Neural cell (in vitro differentiated cells): ENCODE measurements around the gene KCND2. TPM values are rescaled to one million over a fixed set of nuclear protein-coding genes. Genes with fewer than 3 reads are reported as not detected.

Experiments
- H2AFZ ChIP-seq: fragments of 200-600, 300-800 bp; sonication (generic), shearing (Covaris generic); 2 replicates; pipeline ENCODE4 v1.6.0; 2014; ENCODE audit warnings: low read depth, mild to moderate bottlenecking, antibody characterized with exemption, low read length, moderate library complexity
- H3F3A ChIP-seq: fragments of 200-600 bp; shearing (Covaris generic); 2 replicates; pipeline ENCODE4 v1.6.1; 2016; ENCODE audit warnings: mild to moderate bottlenecking, moderate library complexity, mixed read lengths, antibody characterized with exemption, low read length; ENCODE audit not compliant: insufficient read depth, poor library complexity, severe bottlenecking
- H3K27ac ChIP-seq: fragments of 200-600, 300-800 bp; sonication (generic), shearing (Covaris generic); 2 replicates; pipeline ENCODE4 v1.5.1; 2014; ENCODE audit warnings: mild to moderate bottlenecking, low read length, moderate library complexity
- H3K27me3 ChIP-seq: fragments of 300-800, 200-600 bp; sonication (generic), shearing (Covaris generic); 2 replicates; pipeline ENCODE4 v1.6.0; 2014; ENCODE audit warnings: mild to moderate bottlenecking, low read depth, low read length, moderate library complexity; ENCODE audit not compliant: insufficient read depth
- H3K36me3 ChIP-seq: fragments of 300-800, 200-600 bp; sonication (generic), shearing (Covaris generic); 2 replicates; pipeline ENCODE4 v1.5.1; 2014; ENCODE audit warnings: mild to moderate bottlenecking, antibody characterized with exemption, low read length, moderate library complexity; ENCODE audit not compliant: insufficient read depth
- H3K4me2 ChIP-seq: fragments of 300-800, 200-600 bp; sonication (generic), shearing (Covaris generic); 2 replicates; pipeline ENCODE4 v1.6.0; 2014; ENCODE audit warnings: mild to moderate bottlenecking, low read length
- H3K4me3 ChIP-seq: fragments of 300-800, 200-600 bp; sonication (generic), shearing (Covaris generic); 2 replicates; pipeline ENCODE4 v1.5.1; 2014; ENCODE audit warnings: mild to moderate bottlenecking, low read length, moderate library complexity
- H3K79me2 ChIP-seq: fragments of 200-600 bp; shearing (Covaris generic); replicated peaks from 2 replicates; pipeline ENCODE4 v1.6.0; 2014; ENCODE audit warnings: mild to moderate bottlenecking, low read length, moderate library complexity; ENCODE audit not compliant: insufficient read depth
- H3K9ac ChIP-seq: fragments of 300-800, 200-600 bp; sonication (generic), shearing (Covaris generic); 2 replicates; pipeline ENCODE4 v1.6.1; 2016; ENCODE audit warnings: mild to moderate bottlenecking, low read length, mixed read lengths
- H3K9me2 ChIP-seq: fragments of 200-600 bp; shearing (Covaris generic); 2 replicates; pipeline ENCODE4 v1.6.1; 2016; ENCODE audit warnings: mild to moderate bottlenecking, low read length, mixed read lengths; ENCODE audit not compliant: insufficient read depth
- H3K9me3 ChIP-seq: fragments of 200-600, 300-800 bp; sonication (generic), shearing (Covaris generic); 2 replicates; pipeline ENCODE4 v1.6.1; 2016; ENCODE audit warnings: mild to moderate bottlenecking, mixed run types, low read length, moderate library complexity, mixed read lengths
- H4K20me1 ChIP-seq: fragments of 200-600 bp; shearing (Covaris generic); 2 replicates; pipeline ENCODE4 v1.6.1; 2016; ENCODE audit warnings: mild to moderate bottlenecking, mixed run types; ENCODE audit not compliant: insufficient read depth
- EP300 ChIP-seq: fragments of 450-650 bp; conservative IDR thresholded peaks from 2 replicates; pipeline ENCODE4 v1.6.1; 2014; ENCODE audit warnings: antibody characterized with exemption, mild to moderate bottlenecking, moderate library complexity; ENCODE audit not compliant: poor library complexity, severe bottlenecking
- EZH2 ChIP-seq: fragments of 200-600, 300-800 bp; shearing (Covaris generic), sonication (generic); IDR thresholded peaks from 2 replicates; pipeline ENCODE4 v1.6.1; 2014; ENCODE audit warnings: antibody characterized with exemption, low read length, borderline replicate concordance, mild to moderate bottlenecking; ENCODE audit not compliant: insufficient read depth, poor library complexity, severe bottlenecking
- MXI1 ChIP-seq: fragments of 450-650 bp; conservative IDR thresholded peaks from 2 replicates; pipeline ENCODE4 v1.6.1; 2014; ENCODE audit warnings: antibody characterized with exemption, mild to moderate bottlenecking; ENCODE audit not compliant: poor library complexity, severe bottlenecking
- POLR2AphosphoS5 ChIP-seq: IDR thresholded peaks from 2 replicates; pipeline ENCODE4 v1.6.1; 2012
- RAD21 ChIP-seq: fragments of 450-650 bp; conservative IDR thresholded peaks from 2 replicates; pipeline ENCODE4 v1.6.1; 2014; ENCODE audit warnings: antibody characterized with exemption, mild to moderate bottlenecking, moderate library complexity
- SMC3 ChIP-seq: fragments of 450-650 bp; conservative IDR thresholded peaks from 2 replicates; pipeline ENCODE4 v1.6.1; 2014; ENCODE audit warnings: antibody characterized with exemption, mild to moderate bottlenecking, moderate library complexity; ENCODE audit not compliant: poor library complexity
- TAF1 ChIP-seq: IDR thresholded peaks from 2 replicates; pipeline ENCODE4 v1.6.1; 2012; ENCODE audit warnings: low read depth
- polyA plus RNA-seq: library from polyadenylated mRNA; depleted of rRNA; stranded (reverse); fragments of >200 nt; gene quantifications from 2 replicates; pipeline ENCODE4 v1.2.3, GENCODE V29; 2014
- TF ChIP-seq, protein P1 (sequence below): fragments of 450-650 bp; IDR thresholded peaks from 2 replicates; pipeline ENCODE4 v1.5.1; 2014; ENCODE audit warnings: antibody characterized with exemption, mild to moderate bottlenecking, moderate library complexity; ENCODE audit not compliant: poor library complexity, severe bottlenecking
- TF ChIP-seq, protein P2 (sequence below): IDR thresholded peaks from 2 replicates; pipeline ENCODE4 v1.6.1; 2012; ENCODE audit warnings: borderline replicate concordance

KCND2 gene
- polyA plus RNA-seq, 1 donor from 2014 or later, result 11.0 TPM

DNA sequence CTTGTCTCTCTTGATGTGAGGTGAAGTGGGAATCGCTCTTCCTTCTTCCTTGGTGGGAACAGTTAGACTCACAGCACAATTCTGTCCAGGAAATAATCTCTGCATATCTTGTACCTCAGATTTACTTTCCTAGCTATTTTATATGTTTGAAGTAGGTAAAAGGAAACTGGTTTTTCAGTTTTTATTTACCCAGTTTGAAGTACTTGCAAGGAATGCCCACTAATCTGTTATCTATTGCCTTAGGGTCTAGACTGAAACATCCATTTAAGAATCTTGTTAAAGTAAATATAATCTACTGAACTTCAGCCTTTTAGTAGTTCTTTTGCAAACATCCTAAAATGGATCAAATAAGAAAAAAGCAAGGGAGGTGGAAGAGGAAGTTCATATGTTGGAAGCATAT lies 229.8 kb downstream of the KCND2 start:
- Histone ChIP-seq H3K36me3 (no peaks in the 10 kb centered on the region), H3K79me2 (no peaks in the 10 kb centered on the region), H3K4me3 (no peak overlapping the region), H2AFZ (no peak overlapping the region), H3F3A (no peaks in the 10 kb centered on the region), H3K27ac (no peak overlapping the region), H3K27me3 (no peaks in the 10 kb centered on the region), H3K9me3 (no peaks in the 10 kb centered on the region), H3K9ac (no peak overlapping the region), H3K4me2 (no peak overlapping the region), H4K20me1 (no peaks in the 10 kb centered on the region), H3K9me2 (no peaks in the 10 kb centered on the region)
- TF ChIP-seq EZH2, result no peak
- TF ChIP-seq, protein P1, sequence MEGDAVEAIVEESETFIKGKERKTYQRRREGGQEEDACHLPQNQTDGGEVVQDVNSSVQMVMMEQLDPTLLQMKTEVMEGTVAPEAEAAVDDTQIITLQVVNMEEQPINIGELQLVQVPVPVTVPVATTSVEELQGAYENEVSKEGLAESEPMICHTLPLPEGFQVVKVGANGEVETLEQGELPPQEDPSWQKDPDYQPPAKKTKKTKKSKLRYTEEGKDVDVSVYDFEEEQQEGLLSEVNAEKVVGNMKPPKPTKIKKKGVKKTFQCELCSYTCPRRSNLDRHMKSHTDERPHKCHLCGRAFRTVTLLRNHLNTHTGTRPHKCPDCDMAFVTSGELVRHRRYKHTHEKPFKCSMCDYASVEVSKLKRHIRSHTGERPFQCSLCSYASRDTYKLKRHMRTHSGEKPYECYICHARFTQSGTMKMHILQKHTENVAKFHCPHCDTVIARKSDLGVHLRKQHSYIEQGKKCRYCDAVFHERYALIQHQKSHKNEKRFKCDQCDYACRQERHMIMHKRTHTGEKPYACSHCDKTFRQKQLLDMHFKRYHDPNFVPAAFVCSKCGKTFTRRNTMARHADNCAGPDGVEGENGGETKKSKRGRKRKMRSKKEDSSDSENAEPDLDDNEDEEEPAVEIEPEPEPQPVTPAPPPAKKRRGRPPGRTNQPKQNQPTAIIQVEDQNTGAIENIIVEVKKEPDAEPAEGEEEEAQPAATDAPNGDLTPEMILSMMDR, result no peak
- TF ChIP-seq RAD21, result no peak
- TF ChIP-seq SMC3, result no peak

DNA sequence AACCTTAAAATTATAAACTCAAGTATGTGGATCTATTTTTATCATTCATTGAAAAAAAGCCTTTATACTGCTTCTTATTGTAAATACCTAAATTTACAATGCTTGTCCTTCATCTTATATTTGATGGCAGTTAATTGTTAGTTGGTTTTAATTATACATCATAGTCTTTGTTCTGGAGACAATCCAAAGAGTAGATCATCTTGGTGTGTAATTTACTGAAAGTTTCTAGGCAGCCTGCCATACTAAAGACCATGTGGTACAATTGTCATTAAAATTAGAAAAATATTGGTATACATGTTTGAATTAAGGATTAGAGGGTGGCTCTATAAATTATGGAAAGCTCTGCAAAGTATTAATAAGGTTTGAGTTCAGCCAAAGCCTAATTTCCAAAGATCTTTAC lies 231.4 kb downstream of the KCND2 start:
- Histone ChIP-seq H3K9ac (no peak overlapping the region), H3K4me3 (no peak overlapping the region), H2AFZ (no peak overlapping the region), H3K27me3 (no peaks in the 10 kb centered on the region), H3K79me2 (no peaks in the 10 kb centered on the region), H3K9me2 (no peaks in the 10 kb centered on the region), H3K9me3 (no peaks in the 10 kb centered on the region), H4K20me1 (no peaks in the 10 kb centered on the region), H3K36me3 (no peaks in the 10 kb centered on the region), H3F3A (no peaks in the 10 kb centered on the region), H3K4me2 (no peak overlapping the region), H3K27ac (no peak overlapping the region)
- no peak for TF ChIP-seq EZH2
- TF ChIP-seq, protein P1, result no peak

DNA sequence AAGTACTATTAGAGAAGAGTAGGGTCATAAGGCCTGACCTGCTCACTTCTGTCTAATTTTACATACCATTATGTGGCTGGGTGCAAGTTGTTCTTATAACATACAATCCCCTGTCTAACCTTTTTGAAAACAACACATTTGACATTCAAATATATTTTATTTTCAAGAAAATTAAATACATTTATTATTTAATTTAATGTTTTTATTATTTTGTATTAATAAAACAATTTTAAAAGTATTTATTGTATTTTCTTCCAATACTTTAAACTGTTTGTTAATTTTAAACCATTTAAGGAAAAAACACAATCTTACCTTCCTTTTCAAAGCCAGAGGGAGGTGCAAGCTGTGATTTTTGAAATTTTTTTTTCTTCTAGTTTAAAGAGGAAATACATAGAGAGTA lies 232.8 kb downstream of the KCND2 start:
- TF ChIP-seq EZH2 (no peak), RAD21 (no peak), POLR2AphosphoS5 (no peak), EP300 (no peak), TAF1 (no peak), SMC3 (no peak), MXI1 (no peak)
- TF ChIP-seq, protein P1, result no peak
- TF ChIP-seq, protein P2, sequence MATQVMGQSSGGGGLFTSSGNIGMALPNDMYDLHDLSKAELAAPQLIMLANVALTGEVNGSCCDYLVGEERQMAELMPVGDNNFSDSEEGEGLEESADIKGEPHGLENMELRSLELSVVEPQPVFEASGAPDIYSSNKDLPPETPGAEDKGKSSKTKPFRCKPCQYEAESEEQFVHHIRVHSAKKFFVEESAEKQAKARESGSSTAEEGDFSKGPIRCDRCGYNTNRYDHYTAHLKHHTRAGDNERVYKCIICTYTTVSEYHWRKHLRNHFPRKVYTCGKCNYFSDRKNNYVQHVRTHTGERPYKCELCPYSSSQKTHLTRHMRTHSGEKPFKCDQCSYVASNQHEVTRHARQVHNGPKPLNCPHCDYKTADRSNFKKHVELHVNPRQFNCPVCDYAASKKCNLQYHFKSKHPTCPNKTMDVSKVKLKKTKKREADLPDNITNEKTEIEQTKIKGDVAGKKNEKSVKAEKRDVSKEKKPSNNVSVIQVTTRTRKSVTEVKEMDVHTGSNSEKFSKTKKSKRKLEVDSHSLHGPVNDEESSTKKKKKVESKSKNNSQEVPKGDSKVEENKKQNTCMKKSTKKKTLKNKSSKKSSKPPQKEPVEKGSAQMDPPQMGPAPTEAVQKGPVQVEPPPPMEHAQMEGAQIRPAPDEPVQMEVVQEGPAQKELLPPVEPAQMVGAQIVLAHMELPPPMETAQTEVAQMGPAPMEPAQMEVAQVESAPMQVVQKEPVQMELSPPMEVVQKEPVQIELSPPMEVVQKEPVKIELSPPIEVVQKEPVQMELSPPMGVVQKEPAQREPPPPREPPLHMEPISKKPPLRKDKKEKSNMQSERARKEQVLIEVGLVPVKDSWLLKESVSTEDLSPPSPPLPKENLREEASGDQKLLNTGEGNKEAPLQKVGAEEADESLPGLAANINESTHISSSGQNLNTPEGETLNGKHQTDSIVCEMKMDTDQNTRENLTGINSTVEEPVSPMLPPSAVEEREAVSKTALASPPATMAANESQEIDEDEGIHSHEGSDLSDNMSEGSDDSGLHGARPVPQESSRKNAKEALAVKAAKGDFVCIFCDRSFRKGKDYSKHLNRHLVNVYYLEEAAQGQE, result no peak
- no peak overlapping the region for H2AFZ ChIP-seq

More for the DNA sequence above, 232.8 kb downstream of the KCND2 start:
- no peak overlapping the region for H3K9ac ChIP-seq
- H4K20me1 ChIP-seq, result no peaks in the 10 kb centered on the region
- no peaks in the 10 kb centered on the region for H3K9me3 ChIP-seq
- H3K36me3 ChIP-seq, result no peaks in the 10 kb centered on the region
- no peaks in the 10 kb centered on the region for H3K27me3 ChIP-seq
- no peak overlapping the region for H3K27ac ChIP-seq
- H3F3A ChIP-seq, result peaks cover 5% of the 10 kb centered on the region
- H3K4me3 ChIP-seq, result no peak overlapping the region
- H3K9me2 ChIP-seq, result no peaks in the 10 kb centered on the region
- H3K79me2 ChIP-seq, result no peaks in the 10 kb centered on the region
- no peak overlapping the region for H3K4me2 ChIP-seq
